ENCODE results near the gene TMEM63B.

DNA sequence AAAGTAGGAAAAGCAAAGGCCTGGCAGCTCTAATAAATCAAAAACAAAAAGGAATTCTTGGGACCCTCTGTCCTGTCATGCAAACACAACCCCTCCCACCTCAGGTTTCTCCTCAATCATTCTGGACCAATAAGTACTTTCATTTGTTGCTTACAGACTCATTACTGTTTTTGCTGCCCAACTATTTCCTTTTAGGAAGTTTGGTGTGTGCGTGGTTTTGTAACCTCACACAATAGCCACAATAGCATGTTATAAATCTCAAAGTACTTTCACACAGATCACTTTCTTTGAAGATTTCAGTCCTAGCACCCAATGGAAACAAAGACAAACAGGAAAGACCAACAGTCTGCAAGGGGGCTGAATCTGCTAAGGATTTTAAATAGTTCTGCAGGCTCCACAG lies 4.6 kb upstream of the TMEM63B start:
- TF ChIP-seq POLR2A (IDR thresholded peaks at IDR 0.05), result no peak
- no peak for TF ChIP-seq CTCF (IDR thresholded peaks at IDR 0.05)

Measured in thyroid gland (tissue), 4 donors.